Measurements from ENCODE around the gene BMPR1B.

Gene BMPR1B

DNA sequence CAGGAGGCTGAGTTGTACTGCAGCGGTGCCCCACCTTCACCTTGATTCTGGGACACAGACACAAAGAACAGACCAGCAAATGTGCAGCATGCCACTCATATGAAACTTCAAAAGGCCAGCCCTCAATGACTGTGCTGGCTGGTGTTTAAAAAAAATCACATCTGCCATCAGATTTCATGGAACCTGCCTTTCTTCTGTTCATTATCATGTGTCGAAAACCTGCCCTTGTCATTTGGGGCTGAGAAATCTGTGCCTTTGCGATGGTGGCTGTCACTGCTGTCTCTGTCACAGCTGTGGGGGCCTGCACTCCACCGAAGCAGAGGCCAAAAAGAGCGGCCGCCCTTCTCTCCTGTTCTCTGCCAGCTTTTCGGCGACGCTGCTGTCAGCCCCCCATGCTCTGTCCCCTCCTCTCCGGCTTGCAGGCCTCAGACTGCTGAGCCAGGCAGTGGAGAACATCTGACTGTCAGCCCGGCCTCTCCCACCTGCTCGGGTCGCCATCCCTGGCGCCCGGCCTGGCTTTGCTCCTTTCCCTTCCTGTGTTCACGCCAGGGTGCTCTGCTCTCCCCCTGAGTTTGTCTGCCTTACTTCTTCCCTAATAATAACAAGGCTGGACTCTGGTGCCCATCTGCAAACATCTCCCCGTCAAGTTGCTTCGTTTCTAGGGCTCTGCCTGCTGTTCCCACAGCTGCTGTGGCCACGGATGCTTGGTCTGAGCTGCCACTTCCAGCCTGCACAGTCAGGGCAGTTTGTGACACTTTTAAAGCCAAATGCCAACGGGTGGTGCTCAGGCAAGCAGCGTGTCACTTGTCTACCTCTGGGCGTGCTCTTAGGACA lies 435.9 kb downstream of the BMPR1B start:
- FAIRE-seq = no peak

DNA sequence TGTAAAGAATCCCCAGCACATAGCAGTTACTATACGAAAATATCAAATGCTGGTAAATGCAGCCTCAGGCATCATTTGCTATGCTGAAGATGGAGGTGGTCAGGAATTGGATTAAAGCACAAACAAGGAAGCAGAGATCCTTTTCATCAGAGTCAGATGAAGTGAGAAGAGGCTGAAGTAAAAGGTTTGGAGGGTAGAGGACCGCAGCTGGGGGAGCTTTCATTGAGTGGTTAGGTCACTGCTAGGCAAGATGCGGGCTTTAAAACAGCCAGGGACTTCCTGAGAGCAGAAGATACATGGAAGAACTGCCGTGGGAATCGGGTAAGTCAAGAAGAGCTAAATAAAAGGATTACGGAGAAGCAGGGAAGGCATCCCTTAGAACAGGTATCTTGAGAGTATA lies 439.6 kb downstream of the BMPR1B start:
- no peak for FAIRE-seq

DNA sequence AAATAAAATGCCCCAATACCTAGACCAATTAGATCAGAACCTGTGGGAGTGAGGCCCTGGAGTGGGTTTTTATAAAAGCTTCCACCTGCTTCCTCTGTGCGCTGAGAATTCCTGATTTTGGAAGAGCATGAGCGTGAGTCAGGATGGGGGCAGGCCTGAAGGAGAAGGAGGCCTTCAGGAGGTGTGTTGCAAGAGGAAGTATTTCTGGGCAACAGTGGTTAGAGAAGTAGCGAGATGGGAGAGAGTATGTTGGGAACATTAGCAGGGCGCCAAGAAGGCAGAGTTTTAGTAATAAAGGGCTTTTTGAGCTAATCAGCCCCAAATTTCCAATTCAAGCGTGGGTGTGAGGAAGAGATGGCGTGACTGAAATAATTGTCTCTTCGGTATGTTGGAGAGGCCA lies 441.2 kb downstream of the BMPR1B start:
- FAIRE-seq = no peak

DNA sequence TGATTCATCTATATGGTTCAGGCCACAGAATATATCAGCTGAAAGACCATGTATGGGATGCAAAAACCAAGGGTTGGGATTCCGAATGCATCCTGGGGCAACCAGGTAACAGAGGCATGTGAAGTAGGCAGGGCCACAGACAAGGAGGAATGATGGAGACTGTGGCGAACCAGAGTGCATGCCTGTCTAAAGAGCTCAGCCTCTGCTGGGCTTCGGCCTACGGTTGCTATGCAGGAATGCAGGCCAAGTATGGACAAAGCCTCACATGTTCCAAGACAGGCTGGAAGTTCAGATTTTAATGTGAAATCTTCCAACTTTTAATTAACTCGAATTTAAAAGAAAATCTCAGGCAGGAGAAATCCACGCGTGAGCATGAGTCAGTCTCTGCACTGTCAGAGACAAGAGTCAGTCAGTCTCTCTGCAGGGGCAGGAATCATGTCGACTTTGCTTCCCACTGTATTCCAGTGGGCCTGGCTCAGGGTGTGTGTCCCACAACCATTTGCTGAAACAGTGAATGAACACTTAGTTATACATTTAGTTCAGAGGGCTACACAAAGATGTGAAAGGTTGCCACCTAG lies 446.6 kb downstream of the BMPR1B start:
- no peak for FAIRE-seq

DNA sequence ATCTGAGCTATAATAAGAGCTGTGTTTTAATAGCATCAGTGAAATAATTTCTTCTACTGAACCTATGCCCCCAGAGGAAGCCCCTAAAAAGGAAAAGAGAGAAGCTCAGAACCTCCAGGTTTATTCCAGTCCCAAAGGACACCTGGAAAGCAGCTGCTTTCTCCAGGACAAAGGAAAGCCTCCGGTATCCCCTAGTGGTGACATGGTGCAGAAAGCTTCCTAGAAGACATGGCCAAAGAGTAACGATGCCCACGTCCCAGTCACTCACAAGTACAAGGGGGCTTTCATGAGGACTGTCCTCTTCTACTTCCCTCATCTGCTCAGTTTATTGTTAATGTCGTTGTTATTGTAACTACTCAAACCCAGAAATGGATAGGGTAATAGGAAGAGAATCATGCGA lies 447.1 kb downstream of the BMPR1B start:
- no peak for FAIRE-seq
